CD4-positive, alpha-beta T cell treated with Interleukin-17A for 1 hour (primary cell): Measurements from ENCODE around the gene RBM33.
A peak's percentile ranks its signal among the peaks of the same experiment; 100 is the strongest.
"Not testable (repeated sequence)": the region's sequence is repeated elsewhere in the genome, so short reads cannot be mapped to it uniquely, and the experiment has no call there.

Experiments
- DNase-seq: peaks from one replicate; pipeline ENCODE4 v3.0.0-alpha.2; 2020

RBM33 gene

GRCh38 chr7:155665079-155665956 is 20.9 kb downstream of the RBM33 start:
- no peak for DNase-seq

- no peak for DNase-seq
Measured at GRCh38 chr7:155665957-155666287, 21.5 kb downstream of the RBM33 start.

- no peak for DNase-seq
Measured at GRCh38 chr7:155667241-155667829, 22.9 kb downstream of the RBM33 start.

GRCh38 chr7:155669717-155670505 is 25.4 kb downstream of the RBM33 start:
- no peak for DNase-seq

- DNase-seq, result no peak
Measured at GRCh38 chr7:155670521-155670920, 26.1 kb downstream of the RBM33 start.

GRCh38 chr7:155674556-155674955 is 30.1 kb downstream of the RBM33 start:
- DNase-seq, result no peak

GRCh38 chr7:155676052-155676451 is 31.6 kb downstream of the RBM33 start:
- DNase-seq, result no peak

GRCh38 chr7:155677688-155678087 is 33.2 kb downstream of the RBM33 start:
- DNase-seq, result no peak

- DNase-seq, result no peak
Measured at GRCh38 chr7:155680124-155680523, 35.7 kb downstream of the RBM33 start.

- DNase-seq, result no peak
Measured at GRCh38 chr7:155680864-155681263, 36.4 kb downstream of the RBM33 start.

- DNase-seq, result no peak
Measured at GRCh38 chr7:155681663-155682062, 37.2 kb downstream of the RBM33 start.

GRCh38 chr7:155682484-155682883 is 38.0 kb downstream of the RBM33 start:
- no peak for DNase-seq

GRCh38 chr7:155683098-155683497 is 38.6 kb downstream of the RBM33 start:
- DNase-seq, result no peak

GRCh38 chr7:155683714-155684113 is 39.3 kb downstream of the RBM33 start:
- no peak for DNase-seq

- no peak for DNase-seq
Measured at GRCh38 chr7:155684543-155684942, 40.1 kb downstream of the RBM33 start.

GRCh38 chr7:155685070-155685790 is 40.8 kb downstream of the RBM33 start:
- peak; percentile 25 for DNase-seq

GRCh38 chr7:155685791-155686160 is 41.3 kb downstream of the RBM33 start:
- DNase-seq, result no peak

- not testable (repeated sequence) for DNase-seq
Measured at GRCh38 chr7:155686620-155687324, 42.3 kb downstream of the RBM33 start.

- not testable (repeated sequence) for DNase-seq
Measured at GRCh38 chr7:155688237-155688636, 43.8 kb downstream of the RBM33 start.

GRCh38 chr7:155690655-155691054 is 46.2 kb downstream of the RBM33 start:
- not testable (repeated sequence) for DNase-seq

GRCh38 chr7:155692317-155692716 is 47.9 kb downstream of the RBM33 start:
- no peak for DNase-seq

GRCh38 chr7:155693826-155694225 is 49.4 kb downstream of the RBM33 start:
- no peak for DNase-seq
